NCI-H526 treated with DMSO at 0.1 percent for 48 hours (cell line): Measurements from ENCODE around the gene CACNA2D4.
"Not testable (repeated sequence)": the region's sequence is repeated elsewhere in the genome, so short reads cannot be mapped to it uniquely, and the experiment has no call there.

Experiments
- DNase-seq: peaks from one replicate; lab custom pipeline; 2025; lab: John Stamatoyannopoulos, UW

The CACNA2D4 gene

DNA sequence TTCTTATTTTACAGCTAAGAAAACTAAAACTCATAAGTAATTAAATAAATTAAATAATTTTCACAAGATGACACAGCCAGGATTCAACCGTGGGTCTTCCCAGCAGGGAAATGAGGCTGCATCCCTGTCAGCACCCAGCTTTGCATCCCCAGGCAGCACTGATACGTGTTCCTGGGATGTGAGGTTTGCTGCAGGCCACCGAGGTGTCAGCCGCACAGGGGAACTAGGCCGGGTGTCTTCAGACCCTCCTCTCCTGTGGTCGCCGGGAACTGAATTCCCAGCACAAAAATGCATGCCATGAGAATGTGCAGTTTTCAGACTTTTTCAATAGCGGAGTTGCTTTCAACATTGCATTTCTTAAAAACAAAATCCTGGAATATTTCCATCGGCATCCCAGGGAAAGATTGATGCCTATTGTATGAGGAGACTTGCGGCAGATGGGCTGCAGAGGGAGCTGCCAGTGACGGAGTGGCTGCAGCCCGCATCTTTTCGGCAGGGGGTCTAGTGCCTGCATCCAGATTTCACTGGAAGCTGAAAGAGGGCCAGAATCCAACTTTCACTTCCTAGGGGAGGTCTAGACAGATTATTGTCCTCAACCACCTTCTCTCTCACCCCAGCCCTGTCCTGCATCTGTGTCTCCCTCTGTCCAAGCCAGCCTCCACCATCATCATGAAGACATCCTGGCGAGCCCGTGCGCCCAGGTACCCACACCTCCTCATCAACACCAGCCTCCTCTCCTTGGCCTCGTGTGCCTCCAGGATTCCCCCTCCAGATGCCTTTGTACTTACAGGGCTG lies 85.5 kb downstream of the CACNA2D4 start:
- DNase-seq: no peak

DNA sequence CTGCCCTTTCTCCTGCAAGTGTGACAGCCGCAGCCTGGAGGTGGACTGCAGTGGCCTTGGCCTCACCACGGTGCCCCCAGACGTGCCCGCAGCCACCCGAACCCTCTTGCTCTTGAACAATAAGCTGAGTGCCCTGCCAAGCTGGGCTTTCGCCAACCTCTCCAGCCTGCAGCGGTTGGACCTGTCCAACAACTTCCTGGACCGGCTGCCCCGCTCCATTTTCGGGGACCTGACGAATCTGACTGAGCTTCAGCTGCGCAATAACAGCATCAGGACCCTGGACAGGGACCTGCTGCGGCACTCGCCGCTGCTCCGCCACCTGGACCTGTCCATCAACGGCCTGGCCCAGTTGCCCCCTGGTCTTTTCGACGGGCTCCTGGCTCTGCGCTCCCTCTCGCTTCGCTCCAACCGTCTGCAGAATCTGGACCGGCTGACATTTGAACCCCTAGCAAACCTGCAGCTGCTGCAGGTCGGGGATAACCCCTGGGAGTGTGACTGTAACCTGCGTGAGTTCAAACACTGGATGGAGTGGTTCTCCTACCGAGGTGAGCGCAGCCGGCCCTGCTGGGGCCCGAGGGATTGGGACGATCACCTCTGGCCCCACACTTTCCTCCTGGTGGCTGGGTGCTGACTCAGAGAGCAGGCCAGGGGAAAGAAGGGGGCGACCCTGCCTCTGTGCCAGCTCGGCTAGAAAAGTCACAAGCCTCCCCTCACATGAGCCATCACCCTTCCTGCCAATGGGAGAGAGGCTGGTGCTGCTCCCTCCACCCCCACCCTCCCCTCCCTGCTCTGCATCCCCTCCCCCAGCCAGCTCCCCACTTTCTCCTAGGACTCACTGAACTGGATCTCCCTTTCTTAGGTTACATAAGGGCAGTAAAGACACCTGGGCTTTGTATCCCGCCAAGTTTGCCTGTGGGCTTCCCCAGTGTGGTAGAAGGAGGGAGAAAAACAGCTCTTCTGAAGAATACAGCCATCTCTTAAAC lies 87.2 kb downstream of the CACNA2D4 start:
- DNase-seq: no peak

DNA sequence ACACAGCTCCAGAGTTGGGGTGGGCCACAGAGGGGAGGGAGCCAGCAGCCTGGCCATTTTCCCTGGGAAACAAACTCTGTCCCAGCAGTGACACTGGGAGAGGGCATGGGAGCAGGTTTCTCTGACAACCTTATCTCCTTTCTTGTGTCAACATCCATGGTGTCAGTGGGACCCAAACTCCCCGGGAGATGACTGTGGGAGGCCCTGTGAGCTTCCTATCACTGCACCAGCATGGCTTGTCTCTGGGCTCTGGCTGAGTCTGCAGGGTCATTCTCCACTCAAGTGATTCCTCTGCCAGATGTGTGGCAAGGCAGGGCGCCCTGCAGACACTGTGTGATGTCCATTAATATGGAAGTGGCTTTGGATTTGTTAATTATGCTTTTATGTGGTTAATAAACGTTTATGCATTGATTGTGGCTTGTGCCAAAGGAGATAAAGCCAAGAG lies 88.0 kb downstream of the CACNA2D4 start:
- DNase-seq: no peak

GRCh38 chr12:1829306-1829900 lies 89.0 kb downstream of the CACNA2D4 start:
- DNase-seq: no peak

DNA sequence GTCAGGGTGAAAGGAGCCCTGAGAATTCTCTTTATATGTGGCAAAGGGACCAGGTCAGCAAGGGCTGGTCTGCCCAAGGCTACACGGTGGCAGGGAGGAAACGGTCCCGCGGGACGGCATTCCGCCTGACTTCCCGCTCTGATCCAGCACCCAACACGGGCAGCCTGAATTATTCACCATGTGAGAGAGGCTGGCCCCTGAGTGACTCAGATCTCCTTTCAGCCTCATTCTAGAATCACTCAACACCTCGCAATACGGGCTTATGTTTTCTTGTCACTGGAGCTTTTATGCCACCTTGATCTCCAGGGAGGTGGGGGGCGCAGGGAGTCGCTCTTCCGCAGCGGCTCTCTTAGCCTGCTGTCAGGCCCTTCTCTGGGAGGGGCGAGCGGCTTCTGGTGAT lies 89.6 kb downstream of the CACNA2D4 start:
- no peak for DNase-seq

GRCh38 chr12:1827826-1828805 lies 90.3 kb downstream of the CACNA2D4 start:
- DNase-seq: no peak

DNA sequence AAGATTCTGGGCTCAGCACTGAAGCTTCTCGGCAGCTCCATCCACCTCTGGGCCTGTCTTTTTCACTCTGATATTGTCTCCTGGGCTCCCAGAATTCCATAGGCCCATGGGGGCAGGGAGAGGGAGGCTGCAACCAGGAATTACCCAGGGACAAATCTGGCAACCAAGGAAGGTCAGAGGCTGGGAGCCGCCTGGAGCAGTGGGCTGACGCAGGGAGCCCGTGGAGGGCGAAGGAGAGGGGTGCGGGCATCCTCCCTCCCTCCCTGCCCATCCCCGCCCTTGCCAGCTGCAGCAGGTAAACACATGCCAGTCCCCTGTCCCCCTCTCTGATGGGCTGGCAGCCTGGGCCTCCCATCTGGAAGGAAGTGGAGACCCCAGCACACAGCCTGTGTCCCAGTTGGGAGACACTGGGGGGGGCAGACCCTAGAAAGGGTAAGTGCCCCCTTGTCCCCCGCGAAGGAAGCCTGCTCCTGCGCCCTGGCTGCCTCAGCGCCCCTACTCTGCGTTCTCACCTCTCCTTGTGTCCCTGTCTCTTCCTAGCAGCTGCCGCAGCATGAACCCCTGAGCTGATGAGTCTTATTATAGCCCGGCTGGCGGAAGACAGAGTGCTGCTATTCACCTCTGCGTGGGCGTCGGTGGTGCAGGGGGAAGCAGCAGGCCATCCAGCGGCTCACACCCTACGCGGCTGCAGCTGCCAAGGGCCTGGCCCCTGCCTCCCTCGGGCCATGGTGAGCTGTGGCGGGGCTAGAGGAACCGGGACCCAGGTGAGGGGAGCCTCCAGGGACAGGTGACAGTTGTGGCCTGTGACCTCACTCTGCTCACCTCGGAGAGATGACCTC lies 91.4 kb downstream of the CACNA2D4 start:
- DNase-seq: no peak

GRCh38 chr12:1826401-1826800 lies 92.1 kb downstream of the CACNA2D4 start:
- DNase-seq: no peak

DNA sequence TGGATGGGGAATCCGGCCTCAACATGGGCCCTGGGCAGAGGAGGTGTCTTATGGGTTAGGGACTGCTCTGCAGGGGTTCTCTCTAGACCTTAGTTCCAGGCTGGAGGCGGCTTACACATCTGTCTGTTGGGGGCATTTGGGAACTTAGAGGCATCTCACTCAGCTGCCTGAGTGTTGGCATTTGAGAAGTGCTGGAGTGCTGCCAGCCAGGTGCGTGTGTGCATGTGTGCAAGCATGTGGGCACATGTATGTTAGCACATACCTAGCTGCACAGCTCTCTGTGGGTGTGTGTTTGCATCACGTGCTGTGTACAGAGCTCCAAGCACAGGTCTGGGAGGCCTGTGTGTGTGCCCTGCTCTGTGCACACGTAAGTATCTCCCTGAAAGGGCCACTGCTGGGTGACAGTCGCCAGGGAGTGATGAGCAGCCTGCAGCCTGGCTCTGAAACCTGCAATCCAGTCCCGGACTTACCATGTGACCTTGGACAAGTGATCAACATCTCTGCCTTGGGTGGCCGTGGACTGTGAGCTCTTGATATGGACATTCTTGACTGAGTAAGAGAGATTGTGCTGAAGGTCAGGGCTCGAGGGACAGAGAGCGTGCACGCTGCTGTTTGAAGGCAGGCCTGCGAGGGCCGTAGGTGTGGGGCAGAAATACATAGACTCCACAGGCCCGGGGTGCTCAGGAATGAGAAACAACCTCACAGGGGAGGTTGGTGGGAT lies 92.9 kb downstream of the CACNA2D4 start:
- DNase-seq: no peak

DNA sequence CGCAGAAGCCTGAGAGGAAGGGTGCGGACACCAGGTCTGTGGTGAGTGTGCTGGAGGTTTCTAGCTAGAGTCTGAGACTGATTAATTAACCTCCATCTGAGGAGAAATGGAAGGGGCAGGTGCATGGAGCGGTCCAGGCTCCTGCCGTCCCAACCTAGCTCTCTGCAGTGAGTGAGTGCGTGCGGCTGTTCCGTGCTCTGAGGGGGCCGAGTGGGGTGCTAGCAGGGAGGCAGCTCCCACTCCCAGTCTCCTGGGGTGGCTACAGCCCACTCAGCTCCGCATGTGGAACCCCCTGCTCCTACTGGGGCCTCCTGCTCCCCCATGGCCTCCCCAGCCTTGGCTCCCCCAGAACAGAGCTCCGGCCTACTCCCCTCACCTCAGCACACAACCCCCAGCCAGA lies 95.2 kb downstream of the CACNA2D4 start:
- no peak for DNase-seq

DNA sequence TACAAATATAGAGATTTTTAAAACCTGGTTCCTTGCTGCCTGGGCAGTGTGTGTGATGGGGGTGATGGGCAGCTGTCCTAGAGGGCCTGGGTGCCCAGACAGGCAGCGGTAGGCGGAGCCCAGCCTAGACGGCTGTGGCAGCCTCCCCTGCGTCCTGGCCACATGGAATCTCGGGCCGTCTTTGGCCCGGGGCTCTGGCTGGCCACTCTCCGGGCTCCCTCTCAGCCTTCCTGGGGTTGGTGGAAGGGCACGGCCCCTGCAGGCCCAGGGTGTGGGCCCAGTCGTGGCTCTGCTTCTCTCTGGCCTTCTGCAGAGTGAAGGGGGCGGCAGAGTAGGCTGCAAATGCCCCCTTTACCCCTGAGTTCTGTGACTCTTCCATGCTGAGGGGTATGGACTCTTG lies 95.8 kb downstream of the CACNA2D4 start:
- no peak for DNase-seq

DNA sequence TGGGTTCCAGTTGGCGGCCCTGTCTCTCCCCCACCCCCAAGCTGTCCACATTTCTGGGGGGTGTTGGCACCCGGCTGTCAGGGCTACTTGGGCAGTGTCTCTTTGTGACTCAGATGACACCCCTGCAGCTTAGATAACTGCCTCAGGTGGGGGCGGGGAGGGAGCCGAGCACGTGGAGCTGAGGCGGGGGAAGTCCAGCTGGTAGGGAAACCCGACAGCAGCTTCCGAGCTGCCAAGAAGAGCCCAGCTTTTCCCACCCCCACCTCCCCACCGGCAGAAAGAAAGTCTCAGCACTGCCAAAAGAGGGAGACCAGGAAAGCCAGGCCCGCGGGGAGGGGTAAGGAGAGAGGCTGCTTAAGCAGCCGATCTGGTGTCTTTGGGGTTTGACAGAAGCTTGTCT lies 96.6 kb downstream of the CACNA2D4 start:
- DNase-seq: no peak

- DNase-seq: no peak
These were observed 97.6 kb downstream of the CACNA2D4 start for GRCh38 chr12:1820896-1821291.

GRCh38 chr12:1820191-1820895 lies 98.1 kb downstream of the CACNA2D4 start, which contains the start of gene LRTM2:
Gene LRTM2, plus strand, starts transcription at chr12:1820565. Its CDS starts 7,584 bp downstream, at chr12:1828149.
- DNase-seq: no peak

GRCh38 chr12:1819571-1819970 lies 98.9 kb downstream of the CACNA2D4 start:
- DNase-seq: no peak

- DNase-seq: no peak
These were observed 99.4 kb downstream of the CACNA2D4 start for GRCh38 chr12:1819050-1819449.

DNA sequence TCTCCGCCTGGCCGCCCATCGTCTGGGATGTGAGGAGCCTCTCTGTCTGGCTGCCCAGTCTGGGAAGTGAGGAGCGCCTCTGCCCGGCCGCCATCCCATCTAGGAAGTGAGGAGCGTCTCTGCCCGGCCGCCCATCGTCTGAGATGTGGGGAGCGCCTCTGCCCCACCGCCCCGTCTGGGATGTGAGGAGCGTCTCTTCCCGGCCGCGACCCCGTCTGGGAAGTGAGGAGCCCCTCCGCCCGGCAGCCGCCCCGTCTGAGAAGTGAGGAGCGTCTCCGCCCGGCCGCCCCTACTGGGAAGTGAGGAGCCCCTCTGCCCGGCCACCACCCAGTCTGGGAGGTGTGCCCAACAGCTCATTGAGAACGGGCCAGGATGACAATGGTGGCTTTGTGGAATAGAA lies 100.5 kb downstream of the CACNA2D4 start:
- not testable (repeated sequence) for DNase-seq

DNA sequence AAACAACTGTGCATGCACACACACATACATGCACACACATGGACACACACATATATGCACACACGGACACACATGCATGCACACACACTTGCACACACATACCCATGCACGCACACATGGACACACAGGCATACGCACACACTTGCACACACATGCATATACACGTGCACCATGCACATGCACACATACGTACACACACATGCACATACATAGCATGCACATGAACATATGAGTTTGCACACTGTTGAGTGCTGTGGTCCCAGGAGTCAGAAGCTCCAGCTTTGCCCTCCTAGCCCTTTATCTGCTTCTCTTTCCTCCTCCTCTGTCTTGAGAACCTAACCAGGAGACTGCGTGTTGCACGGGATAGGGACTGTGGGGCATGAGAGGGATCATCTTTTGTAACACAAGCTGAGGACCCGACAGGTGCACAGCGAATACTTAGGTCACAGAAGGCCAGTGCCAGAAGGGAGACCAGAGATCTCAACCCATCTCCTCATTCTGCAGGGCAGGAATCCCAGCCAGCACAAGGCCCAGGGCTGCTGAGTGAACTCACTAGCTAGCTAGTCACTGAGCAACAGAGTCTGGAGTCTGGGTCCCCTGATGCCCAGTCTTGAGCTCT lies 101.6 kb downstream of the CACNA2D4 start:
- DNase-seq: no peak
